SU-DHL-6 (cell line): ENCODE data around the gene OCIAD1.

Experiments
- H2AFZ ChIP-seq: fragments of 200-600 bp; sonication (generic); 2 replicates; pipeline ENCODE4 v1.6.1; 2014; ENCODE audit warnings: low read depth, mild to moderate bottlenecking, moderate library complexity, mixed read lengths, antibody characterized with exemption, low read length; ENCODE audit not compliant: severe bottlenecking
- H3F3A ChIP-seq: fragments of 200-600 bp; shearing (Covaris generic); 2 replicates; pipeline ENCODE4 v1.6.0; 2016; ENCODE audit warnings: antibody characterized with exemption, mild to moderate bottlenecking; ENCODE audit not compliant: insufficient read depth
- H3K27ac ChIP-seq: fragments of 200-600 bp; sonication (generic); 2 replicates; pipeline ENCODE4 v1.5.1; 2016; ENCODE audit warnings: low read depth, mild to moderate bottlenecking, low read length, moderate library complexity, mixed read lengths
- H3K27me3 ChIP-seq: fragments of 200-600 bp; sonication (generic), shearing (Covaris generic); 2 replicates; pipeline ENCODE4 v1.6.0; 2014; ENCODE audit warnings: mild to moderate bottlenecking, low read length
- H3K36me3 ChIP-seq: fragments of 200-600 bp; sonication (generic); 2 replicates; pipeline ENCODE4 v1.6.1; 2014; ENCODE audit warnings: mild to moderate bottlenecking, low read length, mixed read lengths
- H3K4me2 ChIP-seq: fragments of 300-600, 200-600 bp; shearing (Covaris generic), sonication (generic); 2 replicates; pipeline ENCODE4 v1.6.0; 2014; ENCODE audit warnings: low read length, low read depth, mild to moderate bottlenecking; ENCODE audit not compliant: poor library complexity, severe bottlenecking
- H3K4me3 ChIP-seq: fragments of 200-600 bp; sonication (generic); 2 replicates; pipeline ENCODE4 v1.5.1; 2014; ENCODE audit warnings: antibody characterized with exemption, low read length, mild to moderate bottlenecking, mixed read lengths; ENCODE audit not compliant: insufficient read depth, poor library complexity, severe bottlenecking
- H3K79me2 ChIP-seq: fragments of 200-600 bp; sonication (generic); 2 replicates; pipeline ENCODE4 v1.6.1; 2014; ENCODE audit warnings: mild to moderate bottlenecking, low read length, moderate library complexity; ENCODE audit not compliant: insufficient read depth
- H3K9ac ChIP-seq: fragments of 200-600 bp; sonication (generic); 2 replicates; pipeline ENCODE4 v1.7.0; 2014; ENCODE audit warnings: mild to moderate bottlenecking, low read length
- H3K9me2 ChIP-seq: fragments of 200-600 bp; sonication (generic); replicated peaks from 2 replicates; pipeline ENCODE4 v1.6.1; 2014; ENCODE audit warnings: low read length; ENCODE audit not compliant: insufficient read depth
- H3K9me3 ChIP-seq: fragments of 200-600 bp; sonication (generic); 2 replicates; pipeline ENCODE4 v1.6.1; 2014; ENCODE audit warnings: low read length, mixed read lengths; ENCODE audit not compliant: insufficient read depth
- H4K20me1 ChIP-seq: fragments of 200-600 bp; sonication (generic); 2 replicates; pipeline ENCODE4 v1.6.1; 2014; ENCODE audit warnings: low read depth, mild to moderate bottlenecking, antibody characterized with exemption, low read length, moderate library complexity, mixed read lengths
- CTCF ChIP-seq: fragments of 200-600 bp; sonication (generic); IDR thresholded peaks from one replicate; pipeline ENCODE4 v1.5.1; 2017; ENCODE audit warnings: antibody characterized with exemption, mild to moderate bottlenecking, low read length, moderate library complexity; ENCODE audit not compliant: insufficient read depth, poor library complexity, severe bottlenecking
- EZH2phosphoT487 ChIP-seq: fragments of 200-600 bp; sonication (generic), shearing (Covaris generic); conservative IDR thresholded peaks from 2 replicates; pipeline ENCODE4 v1.6.1; 2018; ENCODE audit warnings: mild to moderate bottlenecking, antibody characterized with exemption, low read length, moderate library complexity, mixed read lengths

Gene OCIAD1

GRCh38 chr4:48909697-48910096, 78.8 kb downstream of the OCIAD1 start:
- no peaks in the 10 kb centered on the region for H3F3A ChIP-seq
- H3K4me2 ChIP-seq = no peak overlapping the region
- no peaks in the 10 kb centered on the region for H3K27me3 ChIP-seq
- no peaks in the 10 kb centered on the region for H3K36me3 ChIP-seq
- no peaks in the 10 kb centered on the region for H3K9me3 ChIP-seq
- peaks cover 8% of the 10 kb centered on the region; the same call in 1 of the 2 replicates for H3K79me2 ChIP-seq
- H3K4me3 ChIP-seq = no peak overlapping the region
- no peak overlapping the region for H2AFZ ChIP-seq
- no peaks in the 10 kb centered on the region for H3K9me2 ChIP-seq
- no peaks in the 10 kb centered on the region for H4K20me1 ChIP-seq
- no peak overlapping the region for H3K9ac ChIP-seq
- H3K27ac ChIP-seq = no peak overlapping the region
- no peak for TF ChIP-seq CTCF
- no peak for TF ChIP-seq EZH2phosphoT487

- H3F3A ChIP-seq = no peaks in the 10 kb centered on the region
- peaks cover 8% of the 10 kb centered on the region; the same call in 1 of the 2 replicates for H3K79me2 ChIP-seq
- H4K20me1 ChIP-seq = no peaks in the 10 kb centered on the region
- no peak overlapping the region for H3K4me3 ChIP-seq
- no peaks in the 10 kb centered on the region for H3K9me3 ChIP-seq
- no peak overlapping the region for H2AFZ ChIP-seq
- TF ChIP-seq CTCF (no peak), EZH2phosphoT487 (no peak)
- no peak overlapping the region for H3K27ac ChIP-seq
- no peaks in the 10 kb centered on the region for H3K27me3 ChIP-seq
- H3K4me2 ChIP-seq = no peak overlapping the region
- no peaks in the 10 kb centered on the region for H3K36me3 ChIP-seq
- H3K9me2 ChIP-seq = no peaks in the 10 kb centered on the region
- H3K9ac ChIP-seq = no peak overlapping the region
Measured at GRCh38 chr4:48910511-48910910, 79.6 kb downstream of the OCIAD1 start.
